ENCODE measurements around the gene KDELR3.

DNA sequence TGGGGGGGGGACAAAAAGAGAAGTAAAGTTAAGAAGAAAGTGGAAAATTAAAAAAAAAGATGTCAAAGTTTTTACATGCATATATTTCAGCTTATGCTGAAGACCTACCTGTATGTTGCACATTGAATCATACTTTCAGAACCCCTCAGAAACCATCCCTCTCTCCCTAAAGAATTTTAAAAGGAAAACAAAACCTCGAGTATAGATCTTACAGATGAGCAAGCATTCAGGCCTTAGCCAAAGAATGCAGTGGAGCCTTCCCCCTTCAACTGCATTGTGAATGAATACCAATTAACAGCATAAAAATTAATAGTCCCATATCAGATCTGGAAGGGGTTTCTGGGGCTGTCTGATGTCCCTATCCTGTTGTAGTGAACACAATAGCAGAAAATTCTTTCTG is 16.3 kb downstream of the KDELR3 start:
- TF ChIP-seq POLR2A (IDR thresholded peaks at IDR 0.05; ENCODE audit: extremely low read depth, insufficient read length) (no peak), CTCF (IDR thresholded peaks at IDR 0.05; ENCODE audit: low read depth, low read length) (no peak), MYC (IDR thresholded peaks at IDR 0.05; ENCODE audit: low read depth, low read length) (no peak)
- TF ChIP-seq, protein P1, sequence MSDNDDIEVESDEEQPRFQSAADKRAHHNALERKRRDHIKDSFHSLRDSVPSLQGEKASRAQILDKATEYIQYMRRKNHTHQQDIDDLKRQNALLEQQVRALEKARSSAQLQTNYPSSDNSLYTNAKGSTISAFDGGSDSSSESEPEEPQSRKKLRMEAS (IDR thresholded peaks at IDR 0.05; ENCODE audit: low read depth, low read length), result no peak
